Osteoblast (primary cell): ENCODE results near the gene GOLGA1. TPM values are rescaled to one million over a fixed set of nuclear protein-coding genes. Genes with fewer than 3 reads are reported as not detected.
"Not testable (repeated sequence)": the region's sequence is repeated elsewhere in the genome, so short reads cannot be mapped to it uniquely, and the experiment has no call there.

Experiments
- DNase-seq: peaks from one replicate; pipeline ENCODE4 v3.0.0; 2011; ENCODE audit warnings: low spot score, mixed read lengths; ENCODE audit not compliant: insufficient read length; ENCODE audit errors: missing footprints
- H2AFZ ChIP-seq: 2 replicates; pipeline ENCODE4 v1.6.0; 2011; ENCODE audit warnings: mild to moderate bottlenecking, low read length
- H3K27ac ChIP-seq: 2 replicates; pipeline ENCODE4 v1.5.1; 2011; ENCODE audit warnings: mild to moderate bottlenecking, low read depth, low read length, moderate library complexity
- H3K27me3 ChIP-seq: 2 replicates; pipeline ENCODE4 v1.6.0; 2012; ENCODE audit warnings: mild to moderate bottlenecking, control low read depth, inconsistent platforms, low read length, moderate library complexity; ENCODE audit not compliant: insufficient read depth
- H3K36me3 ChIP-seq: 2 replicates; pipeline ENCODE4 v1.5.1; 2011; ENCODE audit warnings: mild to moderate bottlenecking, low read length, control low read depth, moderate library complexity; ENCODE audit not compliant: insufficient read depth
- H3K4me1 ChIP-seq: 2 replicates; pipeline ENCODE4 v1.5.1; 2011; ENCODE audit warnings: mild to moderate bottlenecking, low read length, control low read depth, moderate library complexity; ENCODE audit not compliant: insufficient read depth
- H3K4me2 ChIP-seq: 2 replicates; pipeline ENCODE4 v1.6.0; 2011; ENCODE audit warnings: mild to moderate bottlenecking, low read length; ENCODE audit not compliant: insufficient read depth
- H3K4me3 ChIP-seq: fragments of 200-600 bp; sonication (generic); 3 replicates; pipeline ENCODE4 v1.5.1; 2012; ENCODE audit warnings: mild to moderate bottlenecking, low read length, inconsistent platforms; ENCODE audit not compliant: insufficient read depth
- H3K79me2 ChIP-seq: 2 replicates; pipeline ENCODE4 v1.6.0; 2012; ENCODE audit warnings: mild to moderate bottlenecking, low read length, control low read depth, inconsistent platforms; ENCODE audit not compliant: insufficient read depth
- H3K9me3 ChIP-seq: 2 replicates; pipeline ENCODE4 v1.5.1; 2011; ENCODE audit warnings: low read depth, low read length, control low read depth
- H4K20me1 ChIP-seq: 2 replicates; pipeline ENCODE4 v1.6.0; 2012; ENCODE audit warnings: mild to moderate bottlenecking, low read length, control low read depth; ENCODE audit not compliant: insufficient read depth
- total RNA-seq: library from RNA; depleted of rRNA; stranded (reverse); fragments of >200 nt; gene quantifications from 2 replicates; pipeline ENCODE4 v1.2.3, GENCODE V29; 2012
- TF ChIP-seq, protein P1 (sequence below): IDR thresholded peaks from 2 replicates; pipeline ENCODE4 v1.5.1; 2011; ENCODE audit warnings: mild to moderate bottlenecking, low read depth, low read length, moderate library complexity; ENCODE audit errors: extremely low read depth

Gene GOLGA1
- total RNA-seq, 1 donor, result 13.4 TPM

DNA sequence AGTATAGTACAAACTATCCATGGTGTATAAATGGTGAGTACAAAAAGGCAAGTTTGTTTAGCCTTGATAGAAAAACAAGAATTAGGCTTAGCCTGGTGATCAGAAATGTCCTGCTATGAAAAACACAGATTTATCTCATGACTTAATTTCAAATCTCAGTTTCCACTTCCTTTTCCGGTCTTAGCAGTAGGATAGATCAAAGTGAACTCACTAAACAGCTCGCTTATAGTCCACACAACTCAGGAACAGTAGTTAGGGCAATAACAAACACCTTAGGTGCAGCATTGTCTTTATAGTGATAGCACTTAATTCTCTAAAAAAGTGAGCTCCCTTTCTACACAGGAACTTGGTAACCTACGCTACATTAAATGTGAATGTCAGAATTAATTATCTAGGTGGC, 11.4 kb downstream of the GOLGA1 start:
- H3K9me3 ChIP-seq, result no peaks in the 10 kb centered on the region
- H3K79me2 ChIP-seq, result no peaks in the 10 kb centered on the region
- no peak overlapping the region for H3K27ac ChIP-seq
- no peaks in the 10 kb centered on the region for H3K27me3 ChIP-seq
- peaks cover 43% of the 10 kb centered on the region for H3K36me3 ChIP-seq
- H3K4me2 ChIP-seq, result no peak overlapping the region
- DNase-seq, result no peak
- no peak overlapping the region for H3K4me3 ChIP-seq
- TF ChIP-seq, protein P1, sequence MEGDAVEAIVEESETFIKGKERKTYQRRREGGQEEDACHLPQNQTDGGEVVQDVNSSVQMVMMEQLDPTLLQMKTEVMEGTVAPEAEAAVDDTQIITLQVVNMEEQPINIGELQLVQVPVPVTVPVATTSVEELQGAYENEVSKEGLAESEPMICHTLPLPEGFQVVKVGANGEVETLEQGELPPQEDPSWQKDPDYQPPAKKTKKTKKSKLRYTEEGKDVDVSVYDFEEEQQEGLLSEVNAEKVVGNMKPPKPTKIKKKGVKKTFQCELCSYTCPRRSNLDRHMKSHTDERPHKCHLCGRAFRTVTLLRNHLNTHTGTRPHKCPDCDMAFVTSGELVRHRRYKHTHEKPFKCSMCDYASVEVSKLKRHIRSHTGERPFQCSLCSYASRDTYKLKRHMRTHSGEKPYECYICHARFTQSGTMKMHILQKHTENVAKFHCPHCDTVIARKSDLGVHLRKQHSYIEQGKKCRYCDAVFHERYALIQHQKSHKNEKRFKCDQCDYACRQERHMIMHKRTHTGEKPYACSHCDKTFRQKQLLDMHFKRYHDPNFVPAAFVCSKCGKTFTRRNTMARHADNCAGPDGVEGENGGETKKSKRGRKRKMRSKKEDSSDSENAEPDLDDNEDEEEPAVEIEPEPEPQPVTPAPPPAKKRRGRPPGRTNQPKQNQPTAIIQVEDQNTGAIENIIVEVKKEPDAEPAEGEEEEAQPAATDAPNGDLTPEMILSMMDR, result no peak
- H2AFZ ChIP-seq, result no peak overlapping the region
- H4K20me1 ChIP-seq, result no peaks in the 10 kb centered on the region
- H3K4me1 ChIP-seq, result peaks cover 2% of the 10 kb centered on the region

DNA sequence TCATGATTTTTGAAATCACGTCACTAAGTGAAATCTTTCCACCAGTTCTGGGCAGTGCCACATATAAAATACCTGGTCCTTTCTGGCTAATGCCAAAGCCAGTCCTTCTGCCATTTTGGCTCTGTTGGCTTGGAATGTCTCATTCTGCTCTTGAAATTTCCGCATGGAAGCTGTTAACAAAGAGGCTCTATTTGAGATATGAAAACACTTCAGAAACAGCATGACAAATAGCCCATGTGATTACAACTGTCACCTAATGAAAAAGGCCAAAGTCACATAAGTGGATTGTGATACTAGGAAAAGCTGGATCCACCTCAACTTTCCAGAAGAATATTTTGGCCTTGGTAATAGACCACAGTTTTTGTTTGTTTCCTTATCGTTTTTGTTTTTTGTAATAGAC, 12.8 kb downstream of the GOLGA1 start:
- no peaks in the 10 kb centered on the region for H3K79me2 ChIP-seq
- peaks cover 48% of the 10 kb centered on the region for H3K36me3 ChIP-seq
- no peak overlapping the region for H2AFZ ChIP-seq
- H3K9me3 ChIP-seq, result no peaks in the 10 kb centered on the region
- H3K27me3 ChIP-seq, result no peaks in the 10 kb centered on the region
- TF ChIP-seq, protein P1, result no peak
- no peak for DNase-seq
- no peak overlapping the region for H3K4me2 ChIP-seq
- H4K20me1 ChIP-seq, result no peaks in the 10 kb centered on the region
- H3K27ac ChIP-seq, result no peak overlapping the region
- H3K4me3 ChIP-seq, result no peak overlapping the region
- no peaks in the 10 kb centered on the region for H3K4me1 ChIP-seq

DNA sequence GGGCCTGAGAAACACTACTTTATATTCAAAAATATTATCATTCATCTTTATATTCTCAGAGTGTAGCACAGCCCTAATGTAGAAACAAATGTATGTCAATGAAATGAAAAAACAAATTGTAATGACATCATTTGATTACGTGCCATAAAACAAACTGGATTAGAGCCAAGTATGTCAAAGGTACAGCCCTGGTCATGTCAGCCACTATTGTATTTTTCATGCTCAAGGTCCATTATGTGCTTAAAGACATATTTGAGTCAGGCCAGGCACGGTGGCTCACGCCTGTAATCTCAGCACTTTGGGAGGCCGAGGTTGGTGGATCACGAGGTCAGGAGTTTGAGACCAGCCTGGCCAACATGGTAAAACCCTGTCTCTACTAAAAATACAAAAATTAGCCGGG, 20.5 kb downstream of the GOLGA1 start:
- not testable (repeated sequence) for H2AFZ ChIP-seq, H4K20me1 ChIP-seq, H3K4me2 ChIP-seq, H3K9me3 ChIP-seq, H3K79me2 ChIP-seq, H3K4me1 ChIP-seq, H3K27ac ChIP-seq, DNase-seq, H3K4me3 ChIP-seq, H3K27me3 ChIP-seq
- H3K36me3 ChIP-seq, result peaks cover 52% of the 10 kb centered on the region

DNA sequence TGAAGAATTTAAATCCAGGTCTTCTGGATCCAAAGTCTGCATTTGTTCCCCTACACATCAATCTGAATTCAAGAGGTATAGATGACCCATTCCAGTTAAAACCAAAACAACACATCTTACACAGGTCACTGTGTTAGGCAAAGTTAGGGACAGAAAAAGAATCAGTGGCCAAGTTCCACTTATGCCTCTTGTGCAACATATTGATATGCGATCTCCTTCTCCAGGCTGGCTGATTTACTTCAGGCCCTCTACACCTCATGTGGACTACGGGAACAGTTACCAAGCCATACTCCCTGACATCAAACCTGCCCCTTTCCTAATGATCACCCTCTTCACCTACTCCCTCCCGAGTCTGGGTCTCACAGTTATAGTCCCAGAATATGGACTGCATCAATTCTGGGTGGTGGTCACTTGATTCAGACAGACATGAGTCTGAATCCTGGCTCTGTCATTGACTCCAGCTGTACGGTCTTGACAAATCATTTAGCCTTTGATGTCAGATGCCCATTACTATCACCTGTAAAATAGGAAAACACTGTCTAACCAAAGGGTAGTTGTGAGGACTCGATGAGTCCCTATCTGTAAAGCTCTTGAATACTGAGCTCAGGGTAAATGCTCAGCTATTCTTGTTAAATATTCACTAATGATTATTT, 26.0 kb downstream of the GOLGA1 start:
- Histone ChIP-seq H3K36me3 (peaks cover 54% of the 10 kb centered on the region), H3K27ac (no peak overlapping the region), H4K20me1 (peaks cover 3% of the 10 kb centered on the region), H3K4me2 (no peak overlapping the region), H3K4me3 (no peak overlapping the region), H3K27me3 (no peaks in the 10 kb centered on the region), H2AFZ (no peak overlapping the region), H3K79me2 (no peaks in the 10 kb centered on the region), H3K9me3 (no peaks in the 10 kb centered on the region), H3K4me1 (no peaks in the 10 kb centered on the region)
- DNase-seq, result no peak
- TF ChIP-seq, protein P1, result no peak
